HG03571 (cell line): Measurements from ENCODE around the gene SPAG16.

Source experiments
- ATAC-seq: cut with Tn5 transposase; IDR thresholded peaks from one replicate; pipeline ENCODE4 v1.9.1; 2021; ENCODE audit not compliant: unreplicated experiment

SPAG16 gene

DNA sequence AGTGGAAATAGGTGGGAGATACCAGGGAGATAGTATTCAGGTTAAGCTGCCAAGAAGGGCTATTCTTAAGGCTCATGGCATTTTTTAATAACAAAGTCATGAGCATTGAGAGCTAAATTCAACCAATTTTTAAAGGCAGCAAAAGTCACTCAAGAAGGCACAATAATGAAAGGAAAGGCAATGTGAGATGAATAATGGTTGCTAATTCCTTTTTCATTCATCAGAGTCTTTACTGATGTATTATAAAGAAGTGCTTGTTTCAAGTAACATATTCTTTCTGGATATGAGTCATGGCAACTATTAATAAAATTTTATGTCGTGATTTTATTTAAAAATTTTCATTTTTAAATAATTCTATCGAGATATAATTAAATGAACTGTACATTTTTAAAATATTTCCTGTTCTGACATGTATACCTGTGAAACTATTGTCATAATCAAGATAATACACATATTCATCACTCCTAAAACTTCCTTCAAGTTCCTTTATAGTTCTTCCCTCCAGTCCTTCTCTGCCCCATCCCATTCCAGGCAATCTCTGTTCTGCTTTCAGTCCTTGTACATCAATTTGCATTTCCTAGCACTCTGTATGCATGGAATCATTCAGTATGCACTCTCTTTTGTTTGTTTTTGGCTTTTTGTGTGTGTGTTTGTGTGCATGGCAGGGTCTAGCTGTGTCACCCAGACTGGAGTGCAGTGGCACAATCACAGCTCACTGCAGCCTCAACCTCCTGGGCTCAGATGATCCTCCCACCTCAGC, 1167.4 kb downstream of the SPAG16 start:
- ATAC-seq = no peak
